ENCODE results near the gene SYTL1. TPM values are rescaled to one million over a fixed set of nuclear protein-coding genes. Genes with fewer than 3 reads are reported as not detected.
"Not testable (repeated sequence)": the region's sequence is repeated elsewhere in the genome, so short reads cannot be mapped to it uniquely, and the experiment has no call there.

Gene SYTL1
- total and polyA plus RNA-seq, 4 donors, result 0.59 to 3.6 (median 0.99) TPM

DNA sequence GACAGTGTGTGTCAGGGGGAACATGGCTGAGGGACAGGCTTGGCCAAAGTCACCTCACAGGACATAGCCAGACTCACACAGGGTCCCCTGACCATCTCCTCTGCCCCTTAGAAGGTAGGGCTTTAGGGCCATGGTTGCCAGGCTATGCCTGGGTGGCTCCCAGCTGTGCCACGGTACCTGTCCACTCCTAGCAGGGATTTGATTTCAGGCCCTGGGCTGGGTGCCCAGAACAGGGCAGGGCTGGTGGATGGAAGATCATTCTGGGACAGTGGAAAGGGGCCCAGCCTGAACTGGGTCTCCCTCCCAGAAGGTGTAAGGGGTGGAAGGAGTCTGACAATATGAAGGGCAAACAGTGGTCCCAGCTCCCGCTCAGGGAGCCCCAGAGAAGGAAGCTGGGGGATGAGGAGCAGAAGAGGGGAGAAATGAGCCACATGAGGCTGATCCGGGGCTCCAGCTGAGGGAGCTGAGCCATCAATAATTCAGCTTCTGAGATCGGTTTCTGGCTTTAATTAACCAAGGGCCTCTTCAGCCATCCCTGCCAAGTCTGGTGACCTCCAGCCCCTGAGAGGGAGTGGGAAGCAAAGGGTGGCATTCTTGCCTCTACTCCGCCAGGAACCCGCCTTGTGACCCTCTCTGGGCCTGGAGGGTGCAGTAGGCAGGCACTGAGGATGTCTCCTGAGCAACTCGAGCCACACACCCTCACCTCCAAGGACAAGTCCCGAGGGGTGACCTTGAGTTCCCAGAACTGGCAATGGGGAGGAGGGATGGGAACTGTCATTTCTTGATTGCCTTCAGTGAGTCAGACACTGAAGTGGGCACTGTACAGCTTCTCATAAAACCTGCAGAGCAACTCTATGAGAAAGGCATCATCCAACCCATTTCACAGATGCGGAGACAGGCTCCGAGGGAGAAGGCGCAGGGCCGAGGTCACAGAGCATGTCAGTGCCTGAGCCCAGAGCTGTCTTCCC, 39.2 kb downstream of the SYTL1 start:
- H3K9me3 ChIP-seq (ENCODE audit: control insufficient read depth, insufficient read depth, low read length), result no peaks in the 10 kb centered on the region
- H3K27ac ChIP-seq (ENCODE audit: low read depth, low read length), result no peak overlapping the region
- DNase-seq (ENCODE audit: low read depth in 4 of 6, low spot score in 6 of 6), result no peak
- peaks cover 23% of the 10 kb centered on the region for H3K4me1 ChIP-seq (ENCODE audit: control insufficient read depth, insufficient read depth, low read length)
- peaks cover 3% of the 10 kb centered on the region for H3K27me3 ChIP-seq (ENCODE audit: control insufficient read depth, insufficient read depth, low read length)
- H3K36me3 ChIP-seq (ENCODE audit: control insufficient read depth, insufficient read depth, low read length), result no peaks in the 10 kb centered on the region
- H3K4me3 ChIP-seq (ENCODE audit: low read depth, low read length), result no peak overlapping the region
- 61% methylated on average over 8 of the region's 12 CpGs for WGBS (ENCODE audit: insufficient coverage)

DNA sequence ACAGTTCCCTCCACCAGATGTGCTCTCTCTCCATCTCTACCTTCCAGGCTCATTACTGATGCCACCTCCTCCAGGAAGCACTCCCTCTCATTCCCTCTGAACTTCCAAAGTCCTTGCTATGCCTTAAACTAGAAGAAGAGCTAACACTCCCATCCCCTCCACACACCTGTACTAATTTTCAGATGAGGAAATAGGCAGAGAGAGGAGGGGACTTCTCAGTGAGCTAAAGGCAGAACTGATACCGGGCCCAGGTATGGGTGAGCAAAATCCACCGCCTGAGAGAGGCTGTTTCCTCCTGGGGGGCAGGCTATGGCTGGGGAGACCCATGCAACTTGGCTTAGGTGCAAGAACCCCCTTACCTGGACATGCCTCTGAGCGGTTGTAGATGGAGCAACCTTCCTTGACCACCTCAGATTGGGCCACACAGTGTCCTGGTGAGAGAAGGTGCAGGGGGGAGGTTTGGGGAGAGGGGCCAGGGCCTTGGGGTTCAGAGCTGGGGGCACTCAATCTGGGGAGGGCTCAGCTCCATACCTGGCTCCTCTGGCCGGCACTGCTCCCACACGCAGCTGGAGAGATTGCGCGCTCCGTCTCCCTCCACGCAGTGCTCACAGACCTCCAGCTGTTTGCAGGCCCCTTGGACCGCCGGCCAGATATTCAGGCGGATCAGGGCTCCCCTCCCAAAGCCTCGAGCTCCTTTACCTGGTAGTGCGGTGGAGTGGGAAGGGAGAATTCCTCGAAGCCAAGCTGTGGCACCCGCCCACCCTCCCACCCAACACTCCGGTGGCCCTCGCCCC, 40.3 kb downstream of the SYTL1 start:
- H3K27ac ChIP-seq (ENCODE audit: low read depth, low read length), result no peak overlapping the region
- peaks cover 23% of the 10 kb centered on the region for H3K4me1 ChIP-seq (ENCODE audit: control insufficient read depth, insufficient read depth, low read length)
- 61% methylated on average over 8 of the region's 18 CpGs for WGBS (ENCODE audit: insufficient coverage)
- no peak overlapping the region for H3K4me3 ChIP-seq (ENCODE audit: low read depth, low read length)
- peaks cover 3% of the 10 kb centered on the region for H3K27me3 ChIP-seq (ENCODE audit: control insufficient read depth, insufficient read depth, low read length)
- no peak for DNase-seq (ENCODE audit: low read depth in 4 of 6, low spot score in 6 of 6)
- H3K9me3 ChIP-seq (ENCODE audit: control insufficient read depth, insufficient read depth, low read length), result no peaks in the 10 kb centered on the region
- no peaks in the 10 kb centered on the region for H3K36me3 ChIP-seq (ENCODE audit: control insufficient read depth, insufficient read depth, low read length)

DNA sequence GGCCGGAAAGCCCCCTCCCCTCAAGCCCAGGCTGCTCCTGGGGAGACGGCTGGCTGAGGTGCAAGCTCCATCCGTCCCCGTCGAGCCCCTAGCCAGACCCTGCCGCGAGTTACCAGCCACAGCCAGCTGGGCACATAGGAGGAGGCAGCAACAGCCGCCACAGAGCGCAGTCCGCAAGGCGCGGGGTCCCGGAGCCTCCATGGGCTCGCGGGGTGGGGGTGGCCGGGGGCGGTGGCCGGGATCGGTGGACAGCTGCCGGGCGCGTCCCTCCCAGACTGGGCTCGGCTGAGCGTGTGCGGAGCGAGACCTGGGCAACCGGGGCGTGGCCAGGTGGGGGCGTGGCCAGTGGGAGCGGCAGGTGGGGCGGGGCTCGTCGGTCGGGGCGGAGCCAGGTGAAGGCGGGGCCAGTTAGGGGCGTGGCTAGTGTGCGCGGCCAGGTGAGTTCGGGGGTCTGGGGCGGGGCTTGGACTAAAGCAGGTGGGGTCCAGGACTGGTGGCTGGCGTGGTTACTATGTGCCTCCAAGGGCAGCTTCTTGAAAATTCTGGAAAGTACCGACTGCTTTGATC, 41.3 kb downstream of the SYTL1 start, which contains the start of gene CD164L2:
CD164L2 (minus strand) TSS at position 295 of the 567 bp plus-strand sequence; CDS start at position 201, 94 bp downstream.
- H3K27ac ChIP-seq (ENCODE audit: low read depth, low read length), result no peak within 1 kb of the TSS
- no peak within 1 kb of the TSS for H3K4me3 ChIP-seq (ENCODE audit: low read depth, low read length)
- peaks cover 3% of the 10 kb centered on the region for H3K27me3 ChIP-seq (ENCODE audit: control insufficient read depth, insufficient read depth, low read length)
- H3K9me3 ChIP-seq (ENCODE audit: control insufficient read depth, insufficient read depth, low read length), result no peaks in the 10 kb centered on the region
- WGBS (ENCODE audit: insufficient coverage), result 8% methylated on average over 43 of the region's 43 CpGs
- H3K4me1 ChIP-seq (ENCODE audit: control insufficient read depth, insufficient read depth, low read length), result peaks cover 23% of the 10 kb centered on the region
- H3K36me3 ChIP-seq (ENCODE audit: control insufficient read depth, insufficient read depth, low read length), result no peaks in the 10 kb centered on the region
- no peak for DNase-seq (ENCODE audit: low read depth in 4 of 6, low spot score in 6 of 6)

DNA sequence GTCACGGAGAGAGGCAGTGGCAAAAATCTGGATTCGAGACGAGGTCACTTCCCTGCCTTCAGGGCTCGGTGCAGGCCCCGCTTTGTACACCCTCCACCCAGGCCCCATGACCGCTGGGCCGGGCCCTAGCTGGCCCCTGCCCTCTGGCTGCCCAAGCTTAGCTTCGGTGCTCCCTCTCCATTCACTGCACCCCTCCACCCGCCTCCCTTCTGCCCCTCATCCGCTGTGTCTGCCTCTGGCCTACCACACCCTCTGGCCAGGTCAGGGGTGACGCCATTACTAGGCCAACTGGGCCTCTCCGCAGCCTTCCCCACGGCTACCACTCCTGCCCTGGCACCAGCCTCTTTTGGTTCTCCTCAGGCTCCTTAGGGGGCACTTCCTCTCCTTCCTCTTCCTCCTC, 41.8 kb downstream of the SYTL1 start:
- 87% methylated on average over 13 of the region's 13 CpGs for WGBS (ENCODE audit: insufficient coverage)
- Histone ChIP-seq H3K9me3 (ENCODE audit: control insufficient read depth, insufficient read depth, low read length) (no peaks in the 10 kb centered on the region), H3K27ac (ENCODE audit: low read depth, low read length) (no peak overlapping the region), H3K27me3 (ENCODE audit: control insufficient read depth, insufficient read depth, low read length) (peaks cover 3% of the 10 kb centered on the region), H3K4me1 (ENCODE audit: control insufficient read depth, insufficient read depth, low read length) (peaks cover 23% of the 10 kb centered on the region), H3K36me3 (ENCODE audit: control insufficient read depth, insufficient read depth, low read length) (no peaks in the 10 kb centered on the region), H3K4me3 (ENCODE audit: low read depth, low read length) (no peak overlapping the region)
- no peak for DNase-seq (ENCODE audit: low read depth in 4 of 6, low spot score in 6 of 6)

DNA sequence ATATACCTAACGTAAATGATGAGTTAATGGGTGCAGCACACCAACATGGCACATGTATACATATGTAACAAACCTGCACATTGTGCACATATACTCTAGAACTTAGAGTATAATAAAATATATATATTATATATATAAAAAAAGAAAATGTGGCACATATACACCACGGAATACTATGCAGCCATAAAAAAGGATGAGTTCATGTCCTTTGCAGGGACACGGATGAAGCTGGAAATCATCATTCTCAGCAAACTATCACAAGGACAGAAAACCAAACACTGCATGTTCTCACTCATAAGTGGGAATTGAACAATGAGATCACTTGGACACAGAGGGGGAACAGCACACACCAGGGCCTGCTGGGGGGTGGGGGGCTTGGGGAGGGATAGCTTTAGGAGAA, 43.0 kb downstream of the SYTL1 start:
- H3K27ac ChIP-seq (ENCODE audit: low read depth, low read length); DNase-seq (ENCODE audit: low read depth in 4 of 6, low spot score in 6 of 6); H3K4me3 ChIP-seq (ENCODE audit: low read depth, low read length); H3K27me3 ChIP-seq (ENCODE audit: control insufficient read depth, insufficient read depth, low read length); H3K36me3 ChIP-seq (ENCODE audit: control insufficient read depth, insufficient read depth, low read length); H3K9me3 ChIP-seq (ENCODE audit: control insufficient read depth, insufficient read depth, low read length): not testable (repeated sequence)
- H3K4me1 ChIP-seq (ENCODE audit: control insufficient read depth, insufficient read depth, low read length), result peaks cover 21% of the 10 kb centered on the region
- no CpG with 5 or more reads among the region's 3 CpGs for WGBS (ENCODE audit: insufficient coverage)

DNA sequence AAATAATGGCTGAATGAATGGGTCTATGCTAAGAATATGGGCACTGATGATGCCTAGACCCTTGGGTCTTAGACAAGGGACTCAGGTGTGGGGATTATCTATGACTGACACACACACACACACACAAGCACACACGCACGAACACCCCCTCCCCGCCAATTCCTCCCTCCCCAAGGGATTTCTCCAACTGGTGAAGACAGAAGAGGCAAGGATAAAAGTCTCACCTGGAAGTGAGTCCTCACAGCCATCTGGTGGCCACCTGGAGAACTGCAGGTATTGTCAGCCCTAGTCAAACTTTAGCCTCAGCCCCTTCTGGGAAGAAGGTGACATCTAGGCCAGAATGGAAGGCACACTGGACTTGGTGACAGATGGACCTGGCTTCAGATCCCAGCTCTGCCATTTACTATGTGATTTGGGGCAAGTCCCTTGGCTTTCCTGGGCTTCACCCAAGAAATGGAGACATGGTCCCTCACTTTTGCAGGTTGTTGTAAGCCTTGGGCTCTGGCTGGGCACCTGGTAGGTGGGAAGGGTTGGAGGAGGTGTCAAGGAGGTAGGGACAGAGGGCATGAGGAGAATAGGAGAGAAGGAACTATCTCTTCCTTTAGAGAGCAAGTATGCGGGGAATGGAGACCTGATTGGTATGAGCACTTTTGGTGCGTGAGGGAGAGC, 46.6 kb downstream of the SYTL1 start:
- H3K36me3 ChIP-seq (ENCODE audit: control insufficient read depth, insufficient read depth, low read length), result no peaks in the 10 kb centered on the region
- peaks cover 22% of the 10 kb centered on the region for H3K4me1 ChIP-seq (ENCODE audit: control insufficient read depth, insufficient read depth, low read length)
- no peaks in the 10 kb centered on the region for H3K9me3 ChIP-seq (ENCODE audit: control insufficient read depth, insufficient read depth, low read length)
- no peaks in the 10 kb centered on the region for H3K27me3 ChIP-seq (ENCODE audit: control insufficient read depth, insufficient read depth, low read length)
- H3K4me3 ChIP-seq (ENCODE audit: low read depth, low read length), result no peak overlapping the region
- DNase-seq (ENCODE audit: low read depth in 4 of 6, low spot score in 6 of 6), result peak in 2 of 6 donors; percentile 64 to 85
- WGBS (ENCODE audit: insufficient coverage), result 48% methylated on average over 4 of the region's 5 CpGs
- H3K27ac ChIP-seq (ENCODE audit: low read depth, low read length), result no peak overlapping the region

DNA sequence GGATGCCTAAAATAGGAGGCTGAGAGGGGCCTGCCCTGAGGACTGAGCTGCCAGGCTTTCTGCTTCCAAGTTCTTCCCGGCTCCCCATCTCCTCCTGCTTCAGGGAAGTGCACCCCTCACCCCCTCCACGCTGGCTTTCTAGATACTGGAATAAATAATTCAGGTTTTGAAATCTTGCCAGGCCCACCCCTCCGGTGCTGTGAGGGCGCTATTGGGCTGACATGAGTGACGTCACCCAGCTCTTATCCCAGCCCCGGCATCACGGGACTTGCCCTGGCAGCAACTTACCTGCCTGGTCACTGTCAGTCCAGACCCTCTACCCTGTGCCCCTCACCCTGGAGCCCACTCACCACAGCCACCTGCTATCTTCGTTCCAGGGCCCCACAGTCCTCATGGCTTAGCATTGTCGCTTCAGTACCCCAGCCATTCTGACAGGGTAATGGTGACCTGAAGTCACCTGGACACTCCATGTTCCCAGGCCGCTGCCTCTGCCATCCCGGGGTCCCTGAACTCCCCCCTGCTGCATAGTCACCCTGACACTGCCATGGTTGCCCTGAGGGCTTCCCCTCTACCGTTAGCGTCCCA, 49.8 kb downstream of the SYTL1 start:
- WGBS (ENCODE audit: insufficient coverage), result 7% methylated on average over 12 of the region's 13 CpGs
- peak in 2 of 6 donors; percentile 83 to 93 for DNase-seq (ENCODE audit: low read depth in 4 of 6, low spot score in 6 of 6)
- Histone ChIP-seq H3K4me1 (ENCODE audit: control insufficient read depth, insufficient read depth, low read length) (peaks cover 36% of the 10 kb centered on the region), H3K9me3 (ENCODE audit: control insufficient read depth, insufficient read depth, low read length) (no peaks in the 10 kb centered on the region), H3K27me3 (ENCODE audit: control insufficient read depth, insufficient read depth, low read length) (no peaks in the 10 kb centered on the region), H3K36me3 (ENCODE audit: control insufficient read depth, insufficient read depth, low read length) (peaks cover 10% of the 10 kb centered on the region), H3K27ac (ENCODE audit: low read depth, low read length) (peak overlapping the region; percentile 64), H3K4me3 (ENCODE audit: low read depth, low read length) (peak overlapping the region; percentile 62)

DNA sequence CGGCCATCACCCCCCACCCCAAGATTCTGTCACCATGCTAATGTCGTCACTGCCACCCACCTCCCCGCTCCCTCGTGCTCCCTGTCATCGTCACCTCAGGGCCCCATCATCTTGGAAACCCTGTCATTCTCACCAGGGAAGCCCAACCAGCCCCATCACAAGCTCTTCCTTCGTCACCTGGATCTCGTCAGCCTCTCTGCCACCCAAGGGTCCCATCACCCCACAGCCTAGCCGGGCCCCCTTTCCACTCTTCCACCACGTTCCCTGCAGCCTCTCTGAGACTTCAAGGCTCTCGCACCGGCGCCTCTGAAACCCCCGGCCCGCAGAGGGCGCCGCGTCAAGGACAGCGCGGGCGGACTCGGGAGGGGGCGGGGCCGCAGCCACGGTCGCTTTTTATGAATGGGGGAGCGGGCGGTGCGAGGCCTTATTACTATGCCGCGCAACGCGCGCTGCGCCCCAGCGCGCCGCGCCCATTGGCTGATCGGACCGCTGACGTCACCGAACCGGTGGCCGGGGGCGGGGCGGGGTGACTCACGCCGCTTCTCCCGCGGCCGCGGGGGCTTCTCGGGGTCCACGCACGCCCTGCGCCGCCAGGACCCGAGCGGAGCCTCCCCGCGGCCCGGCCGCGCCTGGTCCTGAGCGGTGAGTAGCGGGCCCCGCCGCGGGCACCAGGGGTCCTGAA, 50.4 kb downstream of the SYTL1 start, which contains the start of gene GPR3:
GPR3 (plus strand) TSS at position 527 of the 682 bp plus-strand sequence. CDS start 1,177 bp downstream, outside the sequence.
- Histone ChIP-seq H3K27me3 (ENCODE audit: control insufficient read depth, insufficient read depth, low read length) (no peaks in the 10 kb centered on the region), H3K9me3 (ENCODE audit: control insufficient read depth, insufficient read depth, low read length) (no peaks in the 10 kb centered on the region), H3K36me3 (ENCODE audit: control insufficient read depth, insufficient read depth, low read length) (peaks cover 10% of the 10 kb centered on the region), H3K27ac (ENCODE audit: low read depth, low read length) (peak within 1 kb of the TSS; percentile 64), H3K4me3 (ENCODE audit: low read depth, low read length) (peak within 1 kb of the TSS; percentile 62), H3K4me1 (ENCODE audit: control insufficient read depth, insufficient read depth, low read length) (peaks cover 37% of the 10 kb centered on the region)
- WGBS (ENCODE audit: insufficient coverage), result under 1% methylated on average over 69 of the region's 69 CpGs
- peak in 5 of 6 donors; percentile 79 to 97 (median 88) for DNase-seq (ENCODE audit: low read depth in 4 of 6, low spot score in 6 of 6)

All from spinal cord (tissue), 10 donors.